Measurements from ENCODE around the gene HS6ST1.

The HS6ST1 gene

GRCh38 chr2:128308284-128308731 lies 10.4 kb downstream of the HS6ST1 start:
- TF ChIP-seq, protein P1, sequence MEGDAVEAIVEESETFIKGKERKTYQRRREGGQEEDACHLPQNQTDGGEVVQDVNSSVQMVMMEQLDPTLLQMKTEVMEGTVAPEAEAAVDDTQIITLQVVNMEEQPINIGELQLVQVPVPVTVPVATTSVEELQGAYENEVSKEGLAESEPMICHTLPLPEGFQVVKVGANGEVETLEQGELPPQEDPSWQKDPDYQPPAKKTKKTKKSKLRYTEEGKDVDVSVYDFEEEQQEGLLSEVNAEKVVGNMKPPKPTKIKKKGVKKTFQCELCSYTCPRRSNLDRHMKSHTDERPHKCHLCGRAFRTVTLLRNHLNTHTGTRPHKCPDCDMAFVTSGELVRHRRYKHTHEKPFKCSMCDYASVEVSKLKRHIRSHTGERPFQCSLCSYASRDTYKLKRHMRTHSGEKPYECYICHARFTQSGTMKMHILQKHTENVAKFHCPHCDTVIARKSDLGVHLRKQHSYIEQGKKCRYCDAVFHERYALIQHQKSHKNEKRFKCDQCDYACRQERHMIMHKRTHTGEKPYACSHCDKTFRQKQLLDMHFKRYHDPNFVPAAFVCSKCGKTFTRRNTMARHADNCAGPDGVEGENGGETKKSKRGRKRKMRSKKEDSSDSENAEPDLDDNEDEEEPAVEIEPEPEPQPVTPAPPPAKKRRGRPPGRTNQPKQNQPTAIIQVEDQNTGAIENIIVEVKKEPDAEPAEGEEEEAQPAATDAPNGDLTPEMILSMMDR (IDR thresholded peaks at IDR 0.05; ENCODE audit: low read depth, low read length), result no peak
- no peak overlapping the region for H3K4me3 ChIP-seq (ENCODE audit: low read depth, low read length)

- no peak overlapping the region for H3K4me3 ChIP-seq (ENCODE audit: low read depth, low read length)
Observed at GRCh38 chr2:128307595-128307994, 11.1 kb downstream of the HS6ST1 start.

DNA sequence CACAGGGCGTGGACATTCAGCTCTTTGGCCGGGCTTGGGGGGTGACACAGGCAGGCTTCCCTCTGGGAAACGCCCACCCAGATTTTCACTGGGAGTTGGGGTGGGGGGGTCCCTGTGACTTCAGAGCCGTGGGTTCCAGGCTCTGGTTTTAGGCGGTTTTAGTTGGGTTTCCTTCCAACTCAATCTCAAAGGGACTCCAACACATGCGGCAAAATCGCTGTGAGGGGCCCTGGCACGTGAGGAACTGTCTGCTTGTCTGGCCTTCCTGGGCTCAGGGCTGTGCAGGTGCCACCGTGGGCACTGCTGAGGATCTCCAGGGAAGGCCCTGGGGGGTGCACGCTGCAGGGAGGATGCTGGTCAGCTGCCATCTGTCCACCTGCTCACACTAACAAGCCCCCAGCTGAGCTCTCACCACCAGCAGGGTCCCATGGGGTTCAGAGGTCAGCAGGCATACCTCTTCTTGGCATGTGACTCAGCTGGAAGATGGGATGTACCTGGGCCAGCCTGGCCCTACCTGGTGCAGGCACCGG lies 11.7 kb downstream of the HS6ST1 start:
- no peak overlapping the region for H3K4me3 ChIP-seq (ENCODE audit: low read depth, low read length)
- TF ChIP-seq, protein P1 (IDR thresholded peaks at IDR 0.05; ENCODE audit: low read depth, low read length), result no peak

More at GRCh38 chr2:128307595-128307994, 11.1 kb downstream of the HS6ST1 start:
- TF ChIP-seq, protein P1 (IDR thresholded peaks at IDR 0.05; ENCODE audit: low read depth, low read length), result no peak

- peak overlapping the region; percentile 38 for H3K4me3 ChIP-seq (ENCODE audit: low read depth, low read length)
- TF ChIP-seq, protein P1 (IDR thresholded peaks at IDR 0.05; ENCODE audit: low read depth, low read length), result peak; percentile 33
Observed at GRCh38 chr2:128306081-128306930, 12.4 kb downstream of the HS6ST1 start.

- H3K4me3 ChIP-seq (ENCODE audit: low read depth, low read length), result peak overlapping the region; percentile 38
- TF ChIP-seq, protein P1 (IDR thresholded peaks at IDR 0.05; ENCODE audit: low read depth, low read length), result no peak
Observed at GRCh38 chr2:128305555-128306080, 13.1 kb downstream of the HS6ST1 start.

DNA sequence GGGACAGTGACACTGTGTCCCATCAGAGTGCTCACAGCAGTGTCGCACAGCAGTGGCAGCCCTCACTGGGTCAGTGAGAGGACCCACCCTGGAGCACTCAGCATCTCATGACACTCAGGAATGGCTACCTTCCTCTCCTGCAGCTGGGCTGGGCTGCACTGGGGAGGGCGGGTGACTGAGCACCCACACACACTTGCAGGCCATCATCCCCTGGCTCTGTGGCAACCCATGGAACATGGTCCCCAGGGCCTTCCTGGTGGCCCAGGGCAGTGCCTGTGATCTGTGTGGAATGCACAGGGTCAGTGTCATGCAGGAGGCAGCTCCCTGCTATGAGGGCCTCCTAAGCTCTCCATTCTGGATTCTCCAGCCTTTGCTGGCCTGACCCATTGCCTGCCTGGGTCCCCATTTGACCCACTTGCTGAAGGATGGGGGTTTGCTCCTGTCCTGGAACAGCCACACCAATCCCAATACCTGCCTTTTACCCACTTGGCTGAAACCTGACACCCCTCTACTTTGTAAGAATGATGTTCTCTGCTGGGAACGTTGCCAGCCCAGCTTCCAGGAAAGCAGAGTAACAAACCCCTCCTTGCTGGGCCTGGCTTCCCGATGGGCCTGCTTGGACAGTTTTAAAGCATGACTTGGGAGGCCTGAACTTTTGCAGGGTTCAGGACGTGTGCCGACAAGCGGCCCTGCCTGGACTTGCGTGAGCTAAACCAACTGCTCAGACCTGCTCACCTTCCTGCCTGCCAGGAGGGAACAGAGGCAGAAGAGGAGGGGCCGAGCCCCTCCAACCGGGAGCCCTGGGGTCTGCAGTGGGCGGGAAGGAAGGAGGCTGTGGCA lies 13.7 kb downstream of the HS6ST1 start:
- TF ChIP-seq, protein P1 (IDR thresholded peaks at IDR 0.05; ENCODE audit: low read depth, low read length), result no peak
- peak overlapping the region; percentile 38 for H3K4me3 ChIP-seq (ENCODE audit: low read depth, low read length)

Data from WI38 (cell line).